PFSK-1 (cell line): Measurements from ENCODE around the gene RBM34.

Experiments
- POLR2AphosphoS5 ChIP-seq: IDR thresholded peaks from 2 replicates; pipeline ENCODE4 v1.6.1; 2012; ENCODE audit warnings: low read depth, mild to moderate bottlenecking, control low read depth, low read length, moderate library complexity
- SIN3A ChIP-seq: IDR thresholded peaks from 2 replicates; pipeline ENCODE4 v1.6.1; 2012; ENCODE audit warnings: mild to moderate bottlenecking, low read length, moderate library complexity, borderline replicate concordance; ENCODE audit not compliant: insufficient read depth
- TAF1 ChIP-seq: IDR thresholded peaks from 2 replicates; pipeline ENCODE4 v1.6.1; 2012; ENCODE audit warnings: low read length, control low read depth, borderline replicate concordance; ENCODE audit not compliant: insufficient read depth
- TF ChIP-seq, protein P1 (sequence below), 2 experiments: IDR thresholded peaks; 2 replicates each; pipeline versions ENCODE4 v1.6.1 to v1.8.0; 2011 to 2012; ENCODE audit warnings: low read depth in 2 of 2, low read length in 2 of 2, control low read depth in 1 of 2, inconsistent platforms in 1 of 2, mild to moderate bottlenecking in 1 of 2, moderate library complexity in 1 of 2; ENCODE audit not compliant: insufficient read depth in 1 of 2

DNA sequence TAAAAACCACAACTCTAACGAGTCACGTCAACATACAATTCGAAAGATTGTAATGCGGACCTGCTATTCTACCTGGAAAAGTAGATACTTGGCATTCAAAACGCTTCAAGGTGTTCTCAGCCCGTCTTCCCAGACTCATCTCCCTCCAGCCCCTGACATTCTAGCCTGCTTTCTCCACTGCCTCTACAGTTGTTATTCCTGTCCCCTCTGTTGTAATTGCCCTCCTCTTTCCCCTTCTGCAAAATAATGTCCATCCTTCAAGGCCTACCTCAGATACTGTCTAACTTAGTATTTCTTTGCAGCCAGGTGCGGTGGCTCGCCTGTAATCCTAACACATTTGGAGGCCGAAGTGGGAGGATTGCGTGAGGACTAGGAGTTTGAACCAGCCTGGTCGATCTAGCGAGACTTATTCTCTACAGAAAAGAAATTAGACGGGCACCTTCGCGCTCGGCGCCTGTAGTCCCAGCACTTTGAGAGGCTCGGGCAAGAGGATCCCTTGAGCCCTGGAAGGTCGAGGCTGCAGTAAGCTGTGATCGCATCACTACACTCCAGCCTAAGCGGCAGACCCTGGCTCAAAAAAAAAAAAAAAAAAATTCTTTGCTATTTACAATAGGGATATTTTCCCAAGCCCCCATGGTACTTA is 756 bp upstream of the RBM34 start:
- TF ChIP-seq POLR2AphosphoS5, result no peak
- TF ChIP-seq TAF1, result no peak
- TF ChIP-seq SIN3A, result no peak
- TF ChIP-seq, protein P1, sequence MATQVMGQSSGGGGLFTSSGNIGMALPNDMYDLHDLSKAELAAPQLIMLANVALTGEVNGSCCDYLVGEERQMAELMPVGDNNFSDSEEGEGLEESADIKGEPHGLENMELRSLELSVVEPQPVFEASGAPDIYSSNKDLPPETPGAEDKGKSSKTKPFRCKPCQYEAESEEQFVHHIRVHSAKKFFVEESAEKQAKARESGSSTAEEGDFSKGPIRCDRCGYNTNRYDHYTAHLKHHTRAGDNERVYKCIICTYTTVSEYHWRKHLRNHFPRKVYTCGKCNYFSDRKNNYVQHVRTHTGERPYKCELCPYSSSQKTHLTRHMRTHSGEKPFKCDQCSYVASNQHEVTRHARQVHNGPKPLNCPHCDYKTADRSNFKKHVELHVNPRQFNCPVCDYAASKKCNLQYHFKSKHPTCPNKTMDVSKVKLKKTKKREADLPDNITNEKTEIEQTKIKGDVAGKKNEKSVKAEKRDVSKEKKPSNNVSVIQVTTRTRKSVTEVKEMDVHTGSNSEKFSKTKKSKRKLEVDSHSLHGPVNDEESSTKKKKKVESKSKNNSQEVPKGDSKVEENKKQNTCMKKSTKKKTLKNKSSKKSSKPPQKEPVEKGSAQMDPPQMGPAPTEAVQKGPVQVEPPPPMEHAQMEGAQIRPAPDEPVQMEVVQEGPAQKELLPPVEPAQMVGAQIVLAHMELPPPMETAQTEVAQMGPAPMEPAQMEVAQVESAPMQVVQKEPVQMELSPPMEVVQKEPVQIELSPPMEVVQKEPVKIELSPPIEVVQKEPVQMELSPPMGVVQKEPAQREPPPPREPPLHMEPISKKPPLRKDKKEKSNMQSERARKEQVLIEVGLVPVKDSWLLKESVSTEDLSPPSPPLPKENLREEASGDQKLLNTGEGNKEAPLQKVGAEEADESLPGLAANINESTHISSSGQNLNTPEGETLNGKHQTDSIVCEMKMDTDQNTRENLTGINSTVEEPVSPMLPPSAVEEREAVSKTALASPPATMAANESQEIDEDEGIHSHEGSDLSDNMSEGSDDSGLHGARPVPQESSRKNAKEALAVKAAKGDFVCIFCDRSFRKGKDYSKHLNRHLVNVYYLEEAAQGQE (IDR thresholded peaks at IDR 0.05; ENCODE audit: insufficient read depth in 1 of 2, low read depth in 2 of 2, low read length in 2 of 2), result no peak
